Colonic mucosa (tissue), 4 donors: ENCODE measurements around the gene RBM47. TPM values are rescaled to one million over a fixed set of nuclear protein-coding genes. Genes with fewer than 3 reads are reported as not detected.
"Not testable (repeated sequence)": the region's sequence is repeated elsewhere in the genome, so short reads cannot be mapped to it uniquely, and the experiment has no call there.

Source experiments
- DNase-seq: peaks from one replicate; pipeline ENCODE4 v3.0.0-alpha.2; 2020
- H3K27ac ChIP-seq: fragments of 200-600 bp; one replicate; pipeline ENCODE4 v1.8.0; 2021
- H3K27me3 ChIP-seq: fragments of 200-600 bp; one replicate; pipeline ENCODE4 v1.8.0; 2021
- H3K36me3 ChIP-seq: fragments of 200-600 bp; one replicate; pipeline ENCODE4 v1.8.0; 2021
- H3K4me1 ChIP-seq: fragments of 200-600 bp; one replicate; pipeline ENCODE4 v1.8.0; 2021; ENCODE audit warnings: mild to moderate bottlenecking
- H3K4me3 ChIP-seq: fragments of 200-600 bp; one replicate; pipeline ENCODE4 v1.8.0; 2021
- H3K9ac ChIP-seq, 2 donors: one replicate each; pipeline ENCODE4 v1.7.0; 2013; ENCODE audit warnings: control low read depth in 2 of 2, low read depth in 2 of 2, low read length in 2 of 2
- H3K9me3 ChIP-seq: fragments of 200-600 bp; one replicate; pipeline ENCODE4 v1.8.0; 2021
- intact Hi-C: fragments of 100-400 bp; cut with DNase I; formaldehyde crosslinking; loops from one replicate; pipeline ENCODE4 v1.14.1; 2022
- total RNA-seq, 2 donors: library from RNA; stranded (reverse); fragmentation: NEBNext Ultra II Directional in 1 of 2; extraction: Animal tissue kit (Norgen Biotek cat#: 25700) in 1 of 2; gene quantifications; one replicate each; pipeline ENCODE4 v1.2.1, GENCODE V29; 2021
- TF ChIP-seq, protein P1 (sequence below): fragments of 200-600 bp; IDR thresholded peaks from one replicate; pipeline ENCODE4 v1.8.0; 2022; ENCODE audit warnings: antibody characterized with exemption, mild to moderate bottlenecking
- donor health status: healthy.
- donor health status: DM: no; HTN: no; CAD: no.
- donor health status: DM: no; HTN: no; CAD: no.

The RBM47 gene
- total RNA-seq, 2 donors from 2014 or later = 279 to 281 TPM

DNA sequence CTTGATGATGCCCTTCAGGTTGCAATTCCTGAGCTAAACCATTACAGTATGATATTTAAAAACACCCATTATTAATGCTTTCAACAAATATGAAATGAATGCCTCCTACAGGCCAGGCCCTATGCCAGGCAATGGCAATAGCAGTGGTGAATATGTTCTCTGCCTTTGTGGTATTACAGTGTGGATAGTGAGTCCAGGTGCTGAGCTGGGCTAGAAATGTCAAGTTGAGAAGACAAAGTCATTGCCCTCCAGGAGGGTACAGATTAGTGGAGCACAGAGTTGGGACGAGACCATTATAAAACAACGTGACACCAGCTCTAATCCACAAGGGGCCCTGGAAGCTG is 81.9 kb downstream of the RBM47 start:
- DNase-seq = no peak
- Histone ChIP-seq H3K36me3 (no peaks in the 10 kb centered on the region), H3K9ac (peak overlapping the region in 1 of 2 donors; percentile 79), H3K9me3 (no peaks in the 10 kb centered on the region), H3K27ac (peak overlapping the region; percentile 84), H3K4me3 (no peak overlapping the region), H3K27me3 (no peaks in the 10 kb centered on the region), H3K4me1 (peaks cover 14% of the 10 kb centered on the region)
- TF ChIP-seq, protein P1, sequence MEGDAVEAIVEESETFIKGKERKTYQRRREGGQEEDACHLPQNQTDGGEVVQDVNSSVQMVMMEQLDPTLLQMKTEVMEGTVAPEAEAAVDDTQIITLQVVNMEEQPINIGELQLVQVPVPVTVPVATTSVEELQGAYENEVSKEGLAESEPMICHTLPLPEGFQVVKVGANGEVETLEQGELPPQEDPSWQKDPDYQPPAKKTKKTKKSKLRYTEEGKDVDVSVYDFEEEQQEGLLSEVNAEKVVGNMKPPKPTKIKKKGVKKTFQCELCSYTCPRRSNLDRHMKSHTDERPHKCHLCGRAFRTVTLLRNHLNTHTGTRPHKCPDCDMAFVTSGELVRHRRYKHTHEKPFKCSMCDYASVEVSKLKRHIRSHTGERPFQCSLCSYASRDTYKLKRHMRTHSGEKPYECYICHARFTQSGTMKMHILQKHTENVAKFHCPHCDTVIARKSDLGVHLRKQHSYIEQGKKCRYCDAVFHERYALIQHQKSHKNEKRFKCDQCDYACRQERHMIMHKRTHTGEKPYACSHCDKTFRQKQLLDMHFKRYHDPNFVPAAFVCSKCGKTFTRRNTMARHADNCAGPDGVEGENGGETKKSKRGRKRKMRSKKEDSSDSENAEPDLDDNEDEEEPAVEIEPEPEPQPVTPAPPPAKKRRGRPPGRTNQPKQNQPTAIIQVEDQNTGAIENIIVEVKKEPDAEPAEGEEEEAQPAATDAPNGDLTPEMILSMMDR = no peak
- intact Hi-C loops = no loop called here

DNA sequence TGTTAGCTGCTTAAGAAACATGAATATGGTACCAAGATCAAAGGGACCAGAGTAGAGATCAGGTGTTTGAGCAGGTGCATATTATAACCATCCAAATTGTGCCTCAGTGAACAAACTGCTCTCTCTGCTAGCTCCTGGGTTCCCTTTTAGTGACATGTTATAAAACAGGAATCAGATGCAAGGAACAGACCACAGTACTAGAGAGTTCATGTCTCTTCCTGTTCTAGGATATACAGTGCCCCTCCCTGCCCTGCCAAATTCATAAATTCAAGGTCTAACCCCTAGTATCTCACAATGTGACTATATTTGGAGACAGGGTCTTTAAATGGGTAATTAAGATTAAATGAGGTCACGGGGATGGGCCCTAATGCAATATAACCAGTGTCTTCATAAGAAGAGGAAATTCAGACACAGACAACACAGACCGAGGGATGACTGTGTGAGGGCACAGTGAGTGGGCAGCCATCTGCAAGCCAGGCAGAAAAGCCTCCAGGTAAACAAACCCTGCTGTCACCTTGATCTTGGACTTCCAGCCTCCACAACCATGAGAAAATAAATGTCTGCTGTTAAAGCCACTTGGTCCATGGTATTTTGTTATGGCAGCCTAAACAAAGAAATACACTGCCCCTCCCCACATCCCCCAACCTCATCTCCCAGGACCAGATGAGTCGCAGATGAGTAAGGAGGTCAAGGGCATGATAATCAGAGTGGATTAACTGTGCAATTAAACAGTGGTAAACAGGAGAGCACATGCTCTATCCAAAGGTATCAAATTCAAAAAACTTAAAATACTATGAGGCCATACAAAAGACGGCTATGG is 82.5 kb downstream of the RBM47 start:
- Histone ChIP-seq H3K9ac (peak overlapping the region in 1 of 2 donors; percentile 79), H3K27ac (peak overlapping the region; percentile 84), H3K9me3 (no peaks in the 10 kb centered on the region), H3K36me3 (no peaks in the 10 kb centered on the region), H3K4me3 (no peak overlapping the region), H3K4me1 (peaks cover 14% of the 10 kb centered on the region), H3K27me3 (no peaks in the 10 kb centered on the region)
- intact Hi-C loops = no loop called here
- TF ChIP-seq, protein P1 = no peak
- DNase-seq = peak; percentile 42

DNA sequence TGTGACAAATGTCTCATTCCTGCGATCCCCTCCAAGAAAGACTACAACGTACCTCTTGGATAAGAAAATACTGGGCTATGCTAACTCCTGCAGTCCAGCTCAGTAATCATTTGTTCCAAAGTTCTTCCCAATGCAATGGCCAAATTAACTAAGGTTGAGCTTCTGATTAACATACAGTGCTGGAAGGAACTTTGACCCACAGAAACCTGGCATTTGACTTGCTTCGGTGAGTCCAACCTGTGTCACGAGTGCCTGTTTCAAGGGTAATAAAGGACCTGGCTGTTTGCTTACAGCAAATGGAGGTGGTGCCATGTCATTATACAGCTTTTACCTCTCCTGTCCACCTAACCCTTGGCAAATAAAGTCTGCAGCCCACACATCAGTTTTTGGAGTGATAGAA is 83.2 kb downstream of the RBM47 start:
- TF ChIP-seq, protein P1 = no peak
- DNase-seq = peak; percentile 90
- no peaks in the 10 kb centered on the region for H3K36me3 ChIP-seq
- intact Hi-C loops = no loop called here
- H3K27me3 ChIP-seq = no peaks in the 10 kb centered on the region
- H3K9me3 ChIP-seq = no peaks in the 10 kb centered on the region
- H3K27ac ChIP-seq = peak overlapping the region; percentile 84
- H3K4me1 ChIP-seq = peaks cover 14% of the 10 kb centered on the region
- H3K4me3 ChIP-seq = no peak overlapping the region
- peak overlapping the region in 1 of 2 donors; percentile 79 for H3K9ac ChIP-seq

DNA sequence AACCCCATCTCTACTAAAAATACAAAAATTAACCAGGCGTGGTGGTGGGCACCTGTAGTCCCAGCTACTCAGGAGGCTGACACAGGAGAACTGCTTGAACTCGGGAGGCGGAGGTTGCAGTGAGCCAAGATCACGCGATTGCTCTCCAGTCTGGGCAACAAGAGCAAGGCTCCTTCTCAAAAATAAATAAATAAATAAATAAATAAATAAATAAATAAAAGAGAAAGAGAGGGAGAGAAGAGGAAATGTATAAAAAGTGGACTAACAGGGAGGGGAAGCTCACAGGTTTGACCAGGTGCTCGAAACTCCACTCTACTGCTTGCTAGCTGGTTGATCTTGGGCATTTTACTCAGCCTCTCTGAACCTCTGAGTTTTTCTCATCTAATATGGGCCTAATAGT is 84.2 kb downstream of the RBM47 start:
- H3K36me3 ChIP-seq, DNase-seq, H3K9me3 ChIP-seq, intact Hi-C loops, H3K27me3 ChIP-seq, H3K4me3 ChIP-seq, H3K9ac ChIP-seq: not testable (repeated sequence)
- Histone ChIP-seq H3K27ac (peak overlapping the region; percentile 84), H3K4me1 (peaks cover 14% of the 10 kb centered on the region)

DNA sequence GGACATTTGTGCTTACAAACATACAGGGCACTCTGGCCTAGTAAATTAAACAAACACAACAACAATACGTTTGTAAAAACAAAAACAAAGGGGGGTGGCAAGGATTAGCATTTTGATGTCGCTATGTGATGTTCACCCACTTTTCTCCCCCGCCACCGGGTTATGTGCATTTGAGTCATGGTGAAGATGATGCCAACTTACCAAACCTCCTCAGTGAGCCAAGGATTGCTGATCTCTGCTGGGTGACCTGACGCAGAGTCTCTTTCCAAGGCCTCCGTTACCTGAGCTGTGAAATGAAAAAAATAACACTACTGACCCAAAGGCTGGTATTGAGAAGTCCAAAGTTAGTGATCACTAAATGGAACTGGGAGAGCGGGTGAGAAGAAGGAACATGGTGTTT is 85.4 kb downstream of the RBM47 start:
- Histone ChIP-seq H3K9me3 (no peaks in the 10 kb centered on the region), H3K9ac (no peak overlapping the region), H3K36me3 (no peaks in the 10 kb centered on the region), H3K4me1 (peaks cover 6% of the 10 kb centered on the region), H3K27ac (no peak overlapping the region), H3K4me3 (no peak overlapping the region), H3K27me3 (no peaks in the 10 kb centered on the region)
- TF ChIP-seq, protein P1 = no peak
- intact Hi-C loops = no loop called here
- DNase-seq = no peak

DNA sequence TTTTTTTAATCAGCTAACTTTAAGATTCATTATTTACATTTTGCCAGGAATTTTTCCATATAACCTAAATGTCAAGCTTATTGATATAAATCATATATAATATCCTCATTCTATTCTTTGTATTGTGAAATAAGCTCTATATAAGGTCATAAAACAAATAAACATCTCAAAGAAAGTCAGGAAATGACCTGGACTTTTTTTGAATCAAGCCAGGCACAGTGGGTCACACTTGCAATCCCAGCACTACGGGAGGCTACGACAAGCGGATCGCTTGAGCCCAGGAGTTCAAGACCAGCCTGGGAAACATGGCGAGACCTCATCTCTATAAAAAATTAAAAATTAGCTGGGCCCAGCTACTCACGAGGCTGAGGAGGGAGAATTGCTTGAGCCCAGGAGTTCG is 88.9 kb downstream of the RBM47 start:
- no peaks in the 10 kb centered on the region for H3K36me3 ChIP-seq
- TF ChIP-seq, protein P1 = no peak
- no peaks in the 10 kb centered on the region for H3K9me3 ChIP-seq
- peak overlapping the region in 1 of 2 donors; percentile 34 for H3K9ac ChIP-seq
- H3K4me1 ChIP-seq = peaks cover 2% of the 10 kb centered on the region
- no peaks in the 10 kb centered on the region for H3K27me3 ChIP-seq
- no peak overlapping the region for H3K4me3 ChIP-seq
- DNase-seq = no peak
- intact Hi-C loops = no loop called here
- peak overlapping the region; percentile 84 for H3K27ac ChIP-seq
